ENCODE measurements around the gene DUSP1.

The DUSP1 gene

DNA sequence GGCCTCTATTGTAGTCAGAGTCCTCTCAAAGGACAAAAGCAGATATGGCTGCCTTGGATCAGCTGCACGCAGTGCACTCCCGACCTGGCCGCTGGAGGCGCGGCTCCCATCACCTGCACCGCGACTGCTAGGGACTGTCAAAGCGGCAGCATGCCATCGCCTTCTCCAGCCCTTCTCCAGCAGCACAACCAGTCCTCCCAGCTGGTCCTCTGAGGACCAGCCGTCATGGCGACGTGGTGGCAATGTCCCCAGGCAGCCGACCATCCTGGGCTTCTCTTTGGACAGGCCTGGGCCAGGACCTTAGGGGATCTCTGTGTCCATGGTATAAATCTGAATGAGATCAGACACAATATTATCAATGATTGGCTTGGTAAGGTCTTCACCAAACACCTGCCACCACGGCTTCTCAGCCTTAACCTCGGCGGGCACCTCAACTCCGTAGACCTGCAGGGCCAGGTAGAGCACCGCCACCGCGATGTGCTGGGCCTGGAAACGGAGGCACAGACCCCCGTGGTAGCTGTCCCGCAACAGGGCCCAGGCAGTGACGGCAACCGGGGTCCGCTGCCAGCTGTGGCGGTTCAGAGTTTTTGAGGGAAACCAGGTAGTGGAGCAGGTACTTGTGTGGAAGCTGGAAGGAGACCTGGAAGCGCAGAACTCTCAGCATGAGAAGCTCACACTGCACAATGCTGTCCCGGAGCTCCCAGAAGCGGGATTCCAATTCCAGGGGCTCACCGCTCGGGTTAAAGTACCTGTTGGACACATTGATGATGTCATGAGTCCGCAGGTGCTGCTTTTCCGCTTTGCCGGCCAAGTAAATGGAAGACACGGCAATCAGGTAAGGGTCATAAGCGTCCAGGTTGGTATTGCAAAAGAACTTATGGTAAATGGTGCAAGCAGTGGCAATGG is 8.5 kb downstream of the DUSP1 start:
- no peak for TF ChIP-seq ZFP3 (CRISPR knock-in tag; IDR thresholded peaks at IDR 0.05)
- TF ChIP-seq ZC3H10 (CRISPR knock-in tag; IDR thresholded peaks at IDR 0.05) = no peak
- no peak for TF ChIP-seq GLIS3 (CRISPR knock-in tag; IDR thresholded peaks at IDR 0.05)
- no peak for TF ChIP-seq PPARA (CRISPR knock-in tag; IDR thresholded peaks at IDR 0.05; ENCODE audit: borderline replicate concordance)
- TF ChIP-seq, protein P1, sequence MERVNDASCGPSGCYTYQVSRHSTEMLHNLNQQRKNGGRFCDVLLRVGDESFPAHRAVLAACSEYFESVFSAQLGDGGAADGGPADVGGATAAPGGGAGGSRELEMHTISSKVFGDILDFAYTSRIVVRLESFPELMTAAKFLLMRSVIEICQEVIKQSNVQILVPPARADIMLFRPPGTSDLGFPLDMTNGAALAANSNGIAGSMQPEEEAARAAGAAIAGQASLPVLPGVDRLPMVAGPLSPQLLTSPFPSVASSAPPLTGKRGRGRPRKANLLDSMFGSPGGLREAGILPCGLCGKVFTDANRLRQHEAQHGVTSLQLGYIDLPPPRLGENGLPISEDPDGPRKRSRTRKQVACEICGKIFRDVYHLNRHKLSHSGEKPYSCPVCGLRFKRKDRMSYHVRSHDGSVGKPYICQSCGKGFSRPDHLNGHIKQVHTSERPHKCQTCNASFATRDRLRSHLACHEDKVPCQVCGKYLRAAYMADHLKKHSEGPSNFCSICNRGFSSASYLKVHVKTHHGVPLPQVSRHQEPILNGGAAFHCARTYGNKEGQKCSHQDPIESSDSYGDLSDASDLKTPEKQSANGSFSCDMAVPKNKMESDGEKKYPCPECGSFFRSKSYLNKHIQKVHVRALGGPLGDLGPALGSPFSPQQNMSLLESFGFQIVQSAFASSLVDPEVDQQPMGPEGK (CRISPR knock-in tag; IDR thresholded peaks at IDR 0.05; ENCODE audit: borderline replicate concordance) = no peak
- TF ChIP-seq SNAI2 (CRISPR knock-in tag; IDR thresholded peaks at IDR 0.05) = no peak
- no peak for TF ChIP-seq TOX (CRISPR knock-in tag; IDR thresholded peaks at IDR 0.05; ENCODE audit: borderline replicate concordance)
- no peak for TF ChIP-seq TCF4 (CRISPR knock-in tag; IDR thresholded peaks at IDR 0.05; ENCODE audit: borderline replicate concordance)
- no peak for ATAC-seq

DNA sequence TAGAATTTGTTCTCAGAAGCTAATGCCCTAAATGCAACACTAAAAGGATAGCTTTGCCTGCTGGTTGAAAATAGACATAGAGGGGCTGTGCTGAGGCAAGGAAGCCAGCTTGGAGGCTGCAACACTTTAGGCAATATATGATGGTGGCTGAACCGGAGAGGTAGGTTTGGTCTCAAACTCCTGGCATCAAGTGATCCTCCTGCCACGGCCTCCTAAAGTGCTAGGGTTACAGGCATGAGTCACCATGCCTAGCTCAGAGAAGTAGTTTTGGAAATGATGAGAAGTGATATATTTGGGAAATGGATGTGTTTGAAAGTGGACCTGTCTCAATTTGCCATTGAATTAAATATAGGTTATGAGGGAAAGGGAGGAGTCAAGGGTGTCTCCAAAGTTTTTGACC is 10.0 kb downstream of the DUSP1 start:
- no peak for ATAC-seq
- TF ChIP-seq, protein P2, sequence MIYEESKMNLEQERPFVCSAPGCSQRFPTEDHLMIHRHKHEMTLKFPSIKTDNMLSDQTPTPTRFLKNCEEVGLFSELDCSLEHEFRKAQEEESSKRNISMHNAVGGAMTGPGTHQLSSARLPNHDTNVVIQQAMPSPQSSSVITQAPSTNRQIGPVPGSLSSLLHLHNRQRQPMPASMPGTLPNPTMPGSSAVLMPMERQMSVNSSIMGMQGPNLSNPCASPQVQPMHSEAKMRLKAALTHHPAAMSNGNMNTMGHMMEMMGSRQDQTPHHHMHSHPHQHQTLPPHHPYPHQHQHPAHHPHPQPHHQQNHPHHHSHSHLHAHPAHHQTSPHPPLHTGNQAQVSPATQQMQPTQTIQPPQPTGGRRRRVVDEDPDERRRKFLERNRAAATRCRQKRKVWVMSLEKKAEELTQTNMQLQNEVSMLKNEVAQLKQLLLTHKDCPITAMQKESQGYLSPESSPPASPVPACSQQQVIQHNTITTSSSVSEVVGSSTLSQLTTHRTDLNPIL (CRISPR knock-in tag; IDR thresholded peaks at IDR 0.05; ENCODE audit: low read depth) = no peak
- TF ChIP-seq TOX (CRISPR knock-in tag; IDR thresholded peaks at IDR 0.05; ENCODE audit: borderline replicate concordance) = no peak
- no peak for TF ChIP-seq ZC3H10 (CRISPR knock-in tag; IDR thresholded peaks at IDR 0.05)
- TF ChIP-seq ISL1 (CRISPR knock-in tag; IDR thresholded peaks at IDR 0.05) = no peak
- TF ChIP-seq SNAI2 (CRISPR knock-in tag; IDR thresholded peaks at IDR 0.05) = no peak
- TF ChIP-seq, protein P3, sequence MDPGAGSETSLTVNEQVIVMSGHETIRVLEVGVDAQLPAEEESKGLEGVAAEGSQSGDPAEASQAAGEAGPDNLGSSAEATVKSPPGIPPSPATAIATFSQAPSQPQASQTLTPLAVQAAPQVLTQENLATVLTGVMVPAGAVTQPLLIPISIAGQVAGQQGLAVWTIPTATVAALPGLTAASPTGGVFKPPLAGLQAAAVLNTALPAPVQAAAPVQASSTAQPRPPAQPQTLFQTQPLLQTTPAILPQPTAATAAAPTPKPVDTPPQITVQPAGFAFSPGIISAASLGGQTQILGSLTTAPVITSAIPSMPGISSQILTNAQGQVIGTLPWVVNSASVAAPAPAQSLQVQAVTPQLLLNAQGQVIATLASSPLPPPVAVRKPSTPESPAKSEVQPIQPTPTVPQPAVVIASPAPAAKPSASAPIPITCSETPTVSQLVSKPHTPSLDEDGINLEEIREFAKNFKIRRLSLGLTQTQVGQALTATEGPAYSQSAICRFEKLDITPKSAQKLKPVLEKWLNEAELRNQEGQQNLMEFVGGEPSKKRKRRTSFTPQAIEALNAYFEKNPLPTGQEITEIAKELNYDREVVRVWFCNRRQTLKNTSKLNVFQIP (CRISPR knock-in tag; IDR thresholded peaks at IDR 0.05; ENCODE audit: borderline replicate concordance, low read depth) = no peak

DNA sequence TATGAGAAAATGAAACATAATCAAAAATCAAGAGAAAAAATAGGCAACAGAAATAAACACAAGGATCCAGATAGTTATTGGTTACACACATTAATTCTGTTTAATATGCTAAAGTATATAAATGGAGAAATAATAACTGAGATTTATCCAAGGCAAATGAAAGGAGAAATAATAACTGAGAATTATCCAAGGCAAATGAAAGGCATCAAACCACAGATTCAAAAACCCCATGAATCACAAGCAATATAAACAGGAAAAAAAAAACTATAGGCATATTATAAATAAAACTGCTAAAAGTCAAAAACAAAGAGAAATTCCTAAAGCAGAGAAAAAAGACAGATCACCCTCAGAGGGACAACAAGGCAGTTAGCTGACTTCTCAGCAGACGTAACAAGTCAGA is 10.9 kb downstream of the DUSP1 start:
- no peak for ATAC-seq
- TF ChIP-seq ESRRG (CRISPR knock-in tag; IDR thresholded peaks at IDR 0.05) (no peak), BACH2 (CRISPR knock-in tag; IDR thresholded peaks at IDR 0.05; ENCODE audit: borderline replicate concordance) (no peak), ZFP3 (CRISPR knock-in tag; IDR thresholded peaks at IDR 0.05) (no peak), ZNF565 (CRISPR knock-in tag; conservative IDR thresholded peaks at IDR 0.05; ENCODE audit: low read depth) (no peak), TCF4 (CRISPR knock-in tag; IDR thresholded peaks at IDR 0.05; ENCODE audit: borderline replicate concordance) (no peak), ISL1 (CRISPR knock-in tag; IDR thresholded peaks at IDR 0.05) (no peak)
- TF ChIP-seq, protein P4, sequence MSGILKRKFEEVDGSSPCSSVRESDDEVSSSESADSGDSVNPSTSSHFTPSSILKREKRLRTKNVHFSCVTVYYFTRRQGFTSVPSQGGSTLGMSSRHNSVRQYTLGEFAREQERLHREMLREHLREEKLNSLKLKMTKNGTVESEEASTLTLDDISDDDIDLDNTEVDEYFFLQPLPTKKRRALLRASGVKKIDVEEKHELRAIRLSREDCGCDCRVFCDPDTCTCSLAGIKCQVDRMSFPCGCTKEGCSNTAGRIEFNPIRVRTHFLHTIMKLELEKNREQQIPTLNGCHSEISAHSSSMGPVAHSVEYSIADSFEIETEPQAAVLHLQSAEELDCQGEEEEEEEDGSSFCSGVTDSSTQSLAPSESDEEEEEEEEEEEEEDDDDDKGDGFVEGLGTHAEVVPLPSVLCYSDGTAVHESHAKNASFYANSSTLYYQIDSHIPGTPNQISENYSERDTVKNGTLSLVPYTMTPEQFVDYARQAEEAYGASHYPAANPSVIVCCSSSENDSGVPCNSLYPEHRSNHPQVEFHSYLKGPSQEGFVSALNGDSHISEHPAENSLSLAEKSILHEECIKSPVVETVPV (CRISPR knock-in tag; IDR thresholded peaks at IDR 0.05) = no peak

DNA sequence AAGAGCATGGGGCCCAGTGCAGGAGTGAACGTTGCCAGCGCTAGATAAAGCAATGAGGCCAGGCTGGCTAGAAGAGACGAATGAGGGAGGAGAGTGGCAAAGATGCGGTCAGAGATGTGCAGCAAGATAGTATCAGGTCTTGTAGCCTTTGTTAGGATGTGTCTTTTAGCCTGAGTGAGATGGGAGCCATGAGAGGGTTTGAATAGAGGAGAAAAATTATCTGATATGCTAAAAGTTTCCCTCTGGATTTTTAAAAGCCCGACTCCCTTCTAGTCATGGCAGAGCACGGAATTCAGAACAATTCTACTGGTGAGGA is 12.2 kb downstream of the DUSP1 start:
- no peak for ATAC-seq
- TF ChIP-seq ZC3H10 (CRISPR knock-in tag; IDR thresholded peaks at IDR 0.05) = no peak
- TF ChIP-seq, protein P2 (CRISPR knock-in tag; IDR thresholded peaks at IDR 0.05; ENCODE audit: low read depth) = no peak
- TF ChIP-seq ZFP3 (CRISPR knock-in tag; IDR thresholded peaks at IDR 0.05) = no peak
- TF ChIP-seq, protein P1 (CRISPR knock-in tag; IDR thresholded peaks at IDR 0.05; ENCODE audit: borderline replicate concordance) = no peak
- TF ChIP-seq SNAI2 (CRISPR knock-in tag; IDR thresholded peaks at IDR 0.05) = no peak
- no peak for TF ChIP-seq RARB (CRISPR knock-in tag; IDR thresholded peaks at IDR 0.05)
- TF ChIP-seq ZNF8 (CRISPR knock-in tag; IDR thresholded peaks at IDR 0.05) = no peak
- TF ChIP-seq ARNTL (CRISPR knock-in tag; IDR thresholded peaks at IDR 0.05; ENCODE audit: borderline replicate concordance, low read depth) = no peak
- no peak for TF ChIP-seq CSDC2 (CRISPR knock-in tag; IDR thresholded peaks at IDR 0.05)
- TF ChIP-seq ZNF70 (CRISPR knock-in tag; IDR thresholded peaks at IDR 0.05) = no peak
- no peak for TF ChIP-seq ISL1 (CRISPR knock-in tag; IDR thresholded peaks at IDR 0.05)
- TF ChIP-seq, protein P5, sequence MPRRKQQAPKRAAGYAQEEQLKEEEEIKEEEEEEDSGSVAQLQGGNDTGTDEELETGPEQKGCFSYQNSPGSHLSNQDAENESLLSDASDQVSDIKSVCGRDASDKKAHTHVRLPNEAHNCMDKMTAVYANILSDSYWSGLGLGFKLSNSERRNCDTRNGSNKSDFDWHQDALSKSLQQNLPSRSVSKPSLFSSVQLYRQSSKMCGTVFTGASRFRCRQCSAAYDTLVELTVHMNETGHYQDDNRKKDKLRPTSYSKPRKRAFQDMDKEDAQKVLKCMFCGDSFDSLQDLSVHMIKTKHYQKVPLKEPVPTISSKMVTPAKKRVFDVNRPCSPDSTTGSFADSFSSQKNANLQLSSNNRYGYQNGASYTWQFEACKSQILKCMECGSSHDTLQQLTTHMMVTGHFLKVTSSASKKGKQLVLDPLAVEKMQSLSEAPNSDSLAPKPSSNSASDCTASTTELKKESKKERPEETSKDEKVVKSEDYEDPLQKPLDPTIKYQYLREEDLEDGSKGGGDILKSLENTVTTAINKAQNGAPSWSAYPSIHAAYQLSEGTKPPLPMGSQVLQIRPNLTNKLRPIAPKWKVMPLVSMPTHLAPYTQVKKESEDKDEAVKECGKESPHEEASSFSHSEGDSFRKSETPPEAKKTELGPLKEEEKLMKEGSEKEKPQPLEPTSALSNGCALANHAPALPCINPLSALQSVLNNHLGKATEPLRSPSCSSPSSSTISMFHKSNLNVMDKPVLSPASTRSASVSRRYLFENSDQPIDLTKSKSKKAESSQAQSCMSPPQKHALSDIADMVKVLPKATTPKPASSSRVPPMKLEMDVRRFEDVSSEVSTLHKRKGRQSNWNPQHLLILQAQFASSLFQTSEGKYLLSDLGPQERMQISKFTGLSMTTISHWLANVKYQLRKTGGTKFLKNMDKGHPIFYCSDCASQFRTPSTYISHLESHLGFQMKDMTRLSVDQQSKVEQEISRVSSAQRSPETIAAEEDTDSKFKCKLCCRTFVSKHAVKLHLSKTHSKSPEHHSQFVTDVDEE (CRISPR knock-in tag; IDR thresholded peaks at IDR 0.05) = no peak

All from SK-N-SH treated with all-trans-retinoic acid at 6 μM for 48 hours (cell line).